ENCODE results near the gene PPDPF.
"Not testable (repeated sequence)": the region's sequence is repeated elsewhere in the genome, so short reads cannot be mapped to it uniquely, and the experiment has no call there.

PPDPF gene, protein sequence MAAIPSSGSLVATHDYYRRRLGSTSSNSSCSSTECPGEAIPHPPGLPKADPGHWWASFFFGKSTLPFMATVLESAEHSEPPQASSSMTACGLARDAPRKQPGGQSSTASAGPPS

DNA sequence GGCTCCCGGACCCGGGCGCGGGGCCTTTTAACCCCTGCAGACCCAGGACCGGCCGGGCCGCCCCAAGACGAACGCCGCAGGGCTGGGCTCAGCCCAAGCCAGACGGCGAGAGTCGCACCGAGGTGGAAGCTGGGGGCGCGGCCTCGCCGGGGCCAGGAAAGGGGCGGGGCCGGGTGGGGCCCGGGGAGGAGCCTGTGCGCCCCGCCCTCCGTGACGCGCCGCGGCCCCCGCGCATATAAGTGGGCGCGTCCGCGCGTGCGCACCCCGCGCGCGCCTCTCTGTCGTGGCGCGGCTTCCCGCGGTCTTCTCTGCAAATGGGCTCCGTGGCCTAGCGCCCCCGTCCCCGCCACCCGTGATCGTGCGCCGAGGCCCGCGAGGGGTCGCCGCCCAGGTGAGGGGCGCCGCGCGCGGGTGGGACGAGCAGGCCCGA lies at the start of gene PPDPF:
PPDPF (plus strand) TSS at position 262 of the 430 bp plus-strand sequence. CDS start 544 bp downstream, outside the sequence.
- peak; percentile 86 for DNase-seq

DNA sequence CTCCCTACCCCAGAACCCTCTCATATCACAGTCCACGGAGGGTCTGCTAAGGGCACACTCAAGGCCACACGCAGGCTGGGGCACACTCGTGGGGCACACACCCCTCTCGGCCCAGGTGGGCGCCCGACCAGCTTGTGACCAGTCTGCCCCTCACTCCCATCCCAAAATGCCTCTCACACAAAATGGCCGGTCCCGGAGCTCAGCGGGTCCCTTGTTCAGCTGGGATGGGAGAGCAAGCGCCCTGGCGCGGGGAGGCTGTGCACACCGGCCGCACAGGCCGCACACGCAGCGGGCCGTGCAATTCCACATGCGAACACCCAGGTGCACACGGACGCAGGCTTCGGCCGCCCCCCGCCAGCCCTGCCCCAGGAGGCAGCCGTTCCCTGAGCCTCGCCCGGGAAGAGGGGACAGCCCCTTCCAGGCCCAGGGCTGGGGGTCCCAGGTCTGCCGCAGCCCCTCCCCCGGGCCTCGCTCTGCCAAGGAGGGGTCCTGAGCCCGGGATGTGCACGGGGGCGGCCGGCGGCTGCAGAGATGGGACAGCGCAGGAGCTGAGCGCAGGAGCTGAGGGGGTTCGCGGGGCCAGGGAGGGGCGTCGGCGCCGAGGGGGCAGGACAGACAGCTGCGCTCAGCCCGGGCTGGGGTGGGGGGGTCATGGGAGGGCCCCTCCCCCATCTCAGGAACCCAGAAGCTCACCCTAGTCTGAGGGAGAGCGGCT lies 49.4 kb upstream of the PPDPF start:
- DNase-seq, result no peak

DNA sequence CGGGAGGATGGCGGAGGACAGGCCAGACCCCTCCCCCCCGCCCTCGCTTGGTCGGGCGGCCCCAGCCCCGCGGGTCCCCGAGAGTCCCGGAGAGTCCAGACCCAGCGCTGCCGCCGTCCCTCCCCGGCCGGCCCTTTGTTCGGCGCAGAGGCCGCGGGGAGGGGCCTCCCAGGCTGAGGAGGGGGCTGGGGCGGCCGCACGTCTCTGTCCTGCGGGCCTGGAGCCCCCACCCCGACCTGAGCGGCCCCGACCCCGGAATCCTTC lies 48.9 kb upstream of the PPDPF start:
- DNase-seq, result no peak

DNA sequence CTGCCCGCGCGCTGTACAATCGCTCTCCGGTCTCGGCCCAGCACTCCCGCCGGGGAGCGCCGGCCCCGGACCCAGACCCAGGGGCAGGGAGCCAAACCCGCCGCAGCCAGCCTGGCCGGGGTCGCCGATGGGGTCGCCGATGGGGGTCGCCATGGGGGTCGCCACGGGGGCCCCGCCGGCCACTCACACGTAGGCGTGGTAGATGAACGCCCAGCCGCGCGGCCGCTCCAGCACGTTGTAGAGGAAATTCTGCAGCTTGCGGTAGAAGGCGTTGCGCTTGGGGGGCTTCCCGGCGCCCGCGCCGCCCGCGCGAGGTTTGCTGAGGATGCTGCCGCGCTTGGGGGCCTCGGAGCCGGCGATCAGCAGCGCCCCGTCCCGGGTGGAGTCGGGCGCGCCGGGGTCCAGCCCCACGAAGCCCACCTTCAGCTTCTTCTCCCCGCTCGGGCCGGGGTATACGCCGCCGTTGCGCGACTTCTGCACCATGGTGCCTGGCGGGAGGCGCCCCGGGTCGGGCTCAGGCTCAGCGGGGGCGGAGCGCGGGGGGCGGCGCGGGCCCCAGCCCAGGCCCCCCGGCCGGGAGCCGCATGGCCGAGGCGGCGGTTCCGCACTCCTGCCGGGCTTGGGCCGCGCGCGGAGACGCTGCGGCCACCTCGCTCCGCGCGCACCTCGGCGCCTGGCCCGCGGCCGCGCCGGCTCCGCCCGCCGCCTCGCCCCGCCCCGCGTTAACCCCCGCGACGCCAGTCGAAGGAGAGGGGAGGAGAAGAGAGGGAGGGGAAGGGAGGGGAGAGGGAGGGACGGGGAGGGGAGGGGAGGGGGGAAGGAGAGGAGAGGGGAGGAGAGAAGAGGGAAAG lies 48.4 kb upstream of the PPDPF start, which contains the start of gene KCNQ2:
KCNQ2 (minus strand) TSS at position 675 of the 851 bp plus-strand sequence; CDS start at position 483, 192 bp downstream.
- DNase-seq, result no peak

DNA sequence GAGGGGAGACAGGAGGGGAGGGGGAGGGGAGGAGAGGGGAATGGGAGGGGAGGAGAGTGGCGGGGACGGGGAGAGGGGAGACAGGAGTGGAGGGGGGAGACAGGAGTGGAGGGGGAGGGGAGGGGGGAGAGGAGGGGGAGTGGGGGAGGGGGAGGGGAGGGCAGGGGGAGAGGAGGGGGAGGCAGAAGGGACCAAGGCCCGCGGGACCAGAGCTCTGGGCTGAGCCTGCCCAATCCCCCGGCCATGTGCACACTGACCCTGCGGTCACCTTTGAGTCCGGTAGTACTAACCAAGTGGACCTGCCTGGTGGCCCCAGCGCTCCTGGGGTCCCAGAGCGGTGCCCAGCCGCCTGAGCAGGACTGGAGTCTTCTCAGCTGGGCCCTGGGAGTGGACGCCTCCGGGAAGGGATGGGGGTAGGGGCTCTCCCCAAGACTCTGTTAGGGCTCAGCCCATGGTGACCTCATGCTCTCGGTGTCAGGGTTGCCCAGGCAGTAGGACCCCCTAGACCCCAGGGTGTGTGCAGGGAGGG lies 47.6 kb upstream of the PPDPF start:
- no peak for DNase-seq

DNA sequence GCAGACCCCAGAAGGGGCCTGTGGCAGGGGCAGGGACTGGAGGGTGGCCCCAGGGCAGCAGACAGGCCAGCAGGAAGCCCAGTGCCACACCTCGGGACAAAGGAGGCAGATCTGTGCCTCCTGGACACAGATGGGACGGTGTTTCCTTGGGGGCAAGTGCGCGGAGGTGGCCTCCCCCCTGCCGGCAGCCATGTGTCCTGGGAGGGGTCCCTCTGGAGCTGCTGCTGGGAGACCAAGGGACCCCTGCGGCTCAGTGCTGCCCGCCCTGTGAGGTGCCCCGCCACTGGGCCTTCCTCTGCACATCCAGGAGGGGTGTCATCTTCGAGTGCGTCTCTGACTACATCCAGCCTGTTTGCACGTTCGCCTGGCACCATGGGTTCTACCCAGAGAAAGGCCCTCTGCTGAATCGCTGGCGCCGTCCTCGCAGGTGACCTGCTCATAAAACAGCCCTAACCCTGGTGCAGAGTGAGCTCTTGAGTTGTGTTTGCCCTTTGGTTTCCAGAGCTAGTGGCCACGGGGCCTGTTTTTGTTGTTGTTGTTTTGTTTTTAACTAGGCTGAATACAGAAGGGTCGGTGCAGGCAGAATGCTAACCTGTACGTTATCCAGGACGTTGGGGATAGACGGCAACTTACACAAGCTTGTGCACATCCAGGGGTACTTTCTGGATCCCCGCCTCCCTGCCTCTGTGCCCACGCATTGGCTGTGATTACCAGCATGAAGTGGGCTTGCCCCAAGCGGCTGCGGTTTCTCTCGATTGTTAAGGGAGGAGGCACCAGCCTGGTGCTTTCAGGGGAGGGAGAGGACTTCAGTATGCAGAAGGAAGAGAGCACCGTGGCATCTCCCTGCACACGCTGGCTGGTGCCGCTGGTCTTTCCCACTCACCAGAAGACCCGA lies 46.8 kb upstream of the PPDPF start:
- no peak for DNase-seq

DNA sequence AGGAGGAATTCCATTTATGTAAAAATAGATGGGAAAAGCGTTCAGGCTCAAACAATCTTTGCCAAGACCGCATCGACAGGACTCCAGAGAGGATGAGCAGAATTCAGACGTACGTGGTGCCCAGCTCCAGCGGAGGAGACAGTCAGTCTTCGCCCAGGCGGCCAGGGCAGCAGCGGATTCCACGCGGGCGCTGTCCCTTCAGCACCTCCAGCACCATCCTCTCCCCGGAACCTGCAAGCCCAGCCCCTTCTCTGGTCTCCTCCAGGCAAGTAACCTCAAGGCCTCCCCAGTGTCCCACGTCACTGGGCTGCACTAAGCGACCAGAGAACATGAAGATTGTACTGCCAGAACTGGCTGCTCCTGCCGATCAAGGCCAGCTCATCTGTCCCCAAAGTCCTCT lies 45.4 kb upstream of the PPDPF start:
- no peak for DNase-seq

DNA sequence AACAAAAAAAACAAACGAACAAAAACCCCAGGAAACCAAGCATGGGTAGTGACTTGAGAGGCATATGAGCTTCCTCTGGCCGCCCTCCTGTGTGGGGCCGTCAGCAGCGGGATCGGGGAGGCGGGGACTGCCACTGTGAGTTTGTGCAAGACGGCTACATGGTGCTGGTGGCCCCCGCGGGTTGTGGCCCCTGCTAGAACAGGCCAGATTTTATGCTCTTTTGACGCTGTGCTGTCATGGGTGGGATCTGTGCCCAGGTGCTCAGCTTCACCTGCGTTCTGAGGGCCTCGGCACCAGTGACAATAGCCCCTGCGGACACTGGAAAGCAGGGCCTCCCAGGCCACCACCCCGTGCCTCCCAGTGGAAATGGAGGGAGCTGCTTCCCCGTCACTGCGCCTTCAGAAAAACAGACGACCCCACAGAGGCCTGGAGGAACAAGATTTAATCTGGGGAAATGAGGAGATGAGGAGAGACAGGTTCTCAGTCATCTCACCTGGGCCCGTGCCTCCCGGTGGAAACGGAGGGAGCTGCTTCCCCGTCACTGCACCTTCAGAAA lies 43.4 kb upstream of the PPDPF start:
- DNase-seq, result no peak

DNA sequence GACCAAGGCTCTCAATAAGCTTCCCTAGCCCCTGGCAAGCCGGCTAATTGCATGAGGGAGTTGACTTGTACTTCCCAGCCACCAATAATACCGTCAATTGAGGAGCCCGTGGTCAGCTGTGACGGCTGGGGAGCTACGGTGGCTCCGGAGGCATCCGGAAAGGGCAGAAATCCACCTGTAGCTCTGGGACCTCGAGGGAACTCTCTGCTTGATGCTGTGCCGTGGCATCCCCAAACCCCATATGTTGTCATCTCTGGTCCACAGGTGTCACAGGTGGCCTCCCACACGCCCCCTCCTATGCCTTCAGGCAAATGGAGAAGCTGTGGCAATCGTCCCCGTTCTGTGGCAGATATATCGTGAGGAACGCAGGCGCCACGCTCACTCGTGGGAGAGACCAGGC lies 42.6 kb upstream of the PPDPF start:
- no peak for DNase-seq

DNA sequence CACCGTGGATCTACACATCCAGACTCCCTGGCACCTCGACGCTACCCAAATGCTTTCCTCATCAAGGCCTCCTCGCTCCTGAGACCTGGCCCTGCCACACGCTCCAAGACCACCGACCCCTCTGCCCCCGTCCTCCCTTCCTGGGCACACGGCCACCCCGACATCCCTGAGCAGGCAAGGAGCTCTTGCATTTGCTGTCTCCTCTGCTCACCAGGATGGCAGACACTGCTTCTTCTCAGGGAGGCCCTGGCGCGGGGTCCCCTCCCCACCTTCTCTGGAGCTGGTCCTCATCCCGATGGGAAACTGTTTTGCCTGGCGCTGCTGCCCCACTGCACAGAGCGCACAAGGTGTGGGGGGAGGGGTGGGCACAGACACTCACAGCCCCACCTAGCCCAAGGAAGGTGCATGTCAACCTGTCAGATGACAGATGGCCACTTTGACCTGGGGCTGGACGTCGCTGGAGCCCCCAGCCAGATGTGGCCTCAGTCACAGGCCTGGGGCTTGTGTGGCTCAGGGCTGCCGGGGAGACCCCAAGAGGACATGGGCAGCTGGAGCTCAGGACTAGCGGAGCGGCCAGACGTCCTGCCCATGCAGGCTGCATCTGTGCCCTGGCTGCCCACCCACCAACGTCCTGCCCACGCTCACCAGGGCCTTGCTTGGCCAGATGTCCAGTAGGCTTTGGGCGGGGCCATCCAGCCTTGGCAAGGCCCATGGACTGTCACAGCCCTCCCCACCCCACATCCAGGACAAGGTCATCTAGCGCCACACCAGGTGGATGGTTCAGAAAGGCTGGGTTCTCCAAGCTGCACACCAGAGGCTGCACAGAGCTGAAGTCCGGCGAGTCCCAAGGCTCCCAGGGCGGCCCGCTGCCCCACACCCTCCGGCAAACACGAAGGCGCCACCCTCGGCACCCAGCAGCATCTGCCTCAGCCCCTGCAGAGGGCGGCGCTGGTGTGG lies 41.9 kb upstream of the PPDPF start:
- no peak for DNase-seq

DNA sequence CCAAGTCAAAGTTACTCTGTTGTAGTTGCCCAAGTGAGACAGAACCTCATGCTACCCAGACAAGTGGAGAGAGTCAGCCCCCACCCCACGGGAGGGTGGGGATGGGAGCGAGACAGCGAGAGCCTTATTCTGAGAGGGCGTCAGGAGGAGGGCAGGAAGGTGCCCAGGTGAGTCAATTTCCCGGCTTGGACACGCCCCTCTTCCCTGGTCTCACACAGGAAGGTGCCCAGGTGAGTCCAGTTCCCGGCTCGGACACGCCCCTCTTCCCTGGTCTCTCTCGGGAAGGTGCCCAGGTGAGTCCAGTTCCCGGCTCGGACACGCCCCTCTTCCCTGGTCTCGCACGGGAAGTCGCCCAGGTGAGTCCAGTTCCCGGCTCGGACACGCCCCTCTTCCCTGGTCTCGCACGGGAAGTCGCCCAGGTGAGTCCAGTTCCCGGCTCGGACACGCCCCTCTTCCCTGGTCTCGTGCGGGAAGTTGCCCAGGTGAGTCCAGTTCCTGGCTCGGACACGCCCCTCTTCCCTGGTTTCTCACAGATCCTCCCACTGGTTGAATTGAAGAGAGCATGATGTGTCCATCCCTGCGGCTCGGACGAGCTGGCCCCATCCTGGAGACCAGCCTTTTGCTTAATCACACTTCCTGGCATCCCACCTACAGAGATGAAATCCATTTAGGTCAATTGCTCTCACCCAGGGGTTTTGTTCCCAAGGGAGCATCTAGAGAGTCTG lies 40.7 kb upstream of the PPDPF start:
- not testable (repeated sequence) for DNase-seq

DNA sequence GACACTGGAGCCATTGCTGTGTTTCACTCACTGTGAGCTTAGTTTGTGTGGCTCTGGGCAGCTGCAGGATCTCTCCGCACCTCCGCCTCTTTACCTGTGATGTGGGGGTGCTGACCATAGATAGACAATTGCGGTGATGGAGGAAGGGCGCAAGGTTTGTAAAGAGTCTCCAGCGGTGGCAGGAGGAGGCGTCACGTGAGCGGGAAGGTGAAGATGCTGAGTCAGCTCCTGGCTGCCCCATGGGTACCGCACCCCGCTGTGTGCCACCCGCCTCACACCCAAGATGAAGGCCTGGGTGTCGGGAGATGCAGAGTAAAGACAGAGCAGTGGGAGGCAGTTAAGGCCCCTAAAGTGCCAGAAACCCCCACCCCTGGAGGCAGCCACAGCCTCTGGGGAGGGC lies 39.1 kb upstream of the PPDPF start:
- DNase-seq, result no peak

DNA sequence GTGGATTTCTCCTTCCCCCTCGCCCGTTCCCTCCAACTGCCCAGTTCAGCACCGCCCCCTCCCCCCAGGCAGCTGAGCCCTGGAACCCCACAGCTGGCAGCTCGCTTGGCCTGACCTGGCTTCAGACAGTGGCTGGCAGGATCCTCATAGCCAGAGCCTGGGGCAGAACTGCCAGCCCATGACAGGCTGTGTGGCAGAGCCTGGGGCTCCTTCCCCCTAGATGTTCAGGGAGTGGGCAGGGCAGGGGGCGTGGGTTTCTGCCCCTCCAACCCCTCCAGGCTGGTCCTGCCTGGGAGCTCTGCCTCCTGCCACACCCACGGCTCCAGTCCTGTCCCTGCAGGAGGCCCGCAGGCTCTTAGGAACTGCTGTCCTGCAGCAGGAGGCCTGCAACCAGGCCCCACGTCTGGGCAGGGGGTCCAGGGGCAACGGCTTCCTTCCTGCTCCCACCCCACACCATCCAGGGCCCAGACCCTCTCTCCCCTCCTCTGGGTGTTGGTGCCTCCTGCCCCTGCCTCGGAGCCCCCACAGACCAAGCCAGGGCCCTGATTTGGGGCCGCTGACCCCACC lies 38.5 kb upstream of the PPDPF start:
- no peak for DNase-seq

DNA sequence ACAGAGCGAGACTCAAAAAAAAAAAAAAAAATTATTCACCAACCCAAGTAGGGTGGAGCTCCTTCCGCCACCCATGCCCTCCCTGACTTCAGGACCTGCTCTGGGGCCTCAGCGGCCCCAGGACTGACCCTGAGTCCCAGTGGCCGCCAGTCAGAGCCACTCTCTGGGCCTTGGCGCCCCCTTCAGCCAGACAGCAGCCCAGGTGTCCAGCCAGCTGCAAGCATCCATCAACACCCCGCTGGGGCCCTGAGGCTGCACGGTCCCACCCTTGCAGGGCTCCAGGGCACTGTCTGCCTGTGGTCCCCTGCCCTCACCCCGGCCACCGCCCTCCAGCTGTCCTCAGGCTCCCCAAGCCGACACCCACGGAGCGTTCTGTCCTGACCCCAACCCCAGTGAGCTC lies 36.7 kb upstream of the PPDPF start:
- DNase-seq, result no peak

DNA sequence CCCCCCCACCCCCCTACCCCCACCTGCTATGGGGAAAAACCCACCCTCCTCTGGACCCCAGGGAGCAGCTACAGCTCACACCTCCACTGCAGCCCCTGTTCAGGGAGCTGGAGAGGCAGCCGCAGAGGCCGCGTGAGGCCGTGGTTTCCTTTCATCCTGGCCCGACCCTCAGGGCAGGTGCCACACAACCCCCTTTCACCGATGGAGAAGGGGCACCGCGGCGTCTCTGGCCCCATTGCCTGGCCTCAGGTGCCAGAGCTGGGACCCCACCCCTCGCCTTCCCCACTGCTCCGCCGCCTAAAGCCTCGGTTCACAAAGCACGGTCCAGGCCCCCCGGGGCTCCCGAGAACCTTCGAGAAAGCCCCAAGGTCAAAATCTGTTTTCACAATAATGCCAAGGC lies 36.3 kb upstream of the PPDPF start:
- no peak for DNase-seq

DNA sequence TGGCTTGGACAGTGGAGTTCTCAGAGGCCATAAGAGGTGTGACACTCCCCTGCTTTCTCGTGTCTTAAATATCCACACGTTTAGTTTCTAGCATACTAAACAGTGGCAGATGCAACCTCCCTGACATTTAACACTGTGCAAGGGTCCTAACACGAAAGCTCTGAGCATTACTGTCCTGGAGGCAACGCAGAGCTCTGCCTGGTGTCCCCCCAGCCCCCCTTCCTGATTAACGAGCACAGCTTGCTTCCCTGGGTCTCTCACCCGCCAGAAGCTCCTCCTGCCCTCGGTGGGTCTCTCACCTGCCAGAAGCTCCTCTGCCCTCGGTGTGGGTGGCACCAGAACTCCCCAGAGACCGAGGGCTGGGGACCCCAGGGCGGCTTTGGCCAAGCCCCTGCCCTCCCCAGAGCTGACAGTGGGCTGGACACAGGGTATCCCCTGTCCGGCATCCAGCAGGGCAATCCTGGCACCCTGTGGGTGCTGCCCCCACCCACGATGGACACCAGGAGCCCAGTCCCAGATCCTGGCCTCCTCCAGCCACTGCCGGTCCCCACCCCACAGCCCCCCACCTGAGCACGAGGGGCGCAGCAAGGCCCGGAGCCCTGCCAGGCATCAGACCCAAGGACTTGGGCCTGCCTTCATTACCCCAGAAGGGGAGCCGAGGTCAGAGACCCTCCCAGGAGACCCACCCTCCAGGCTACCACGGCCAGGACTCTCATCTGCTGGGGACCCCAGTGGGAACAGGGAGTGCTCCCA lies 35.7 kb upstream of the PPDPF start:
- DNase-seq, result no peak

DNA sequence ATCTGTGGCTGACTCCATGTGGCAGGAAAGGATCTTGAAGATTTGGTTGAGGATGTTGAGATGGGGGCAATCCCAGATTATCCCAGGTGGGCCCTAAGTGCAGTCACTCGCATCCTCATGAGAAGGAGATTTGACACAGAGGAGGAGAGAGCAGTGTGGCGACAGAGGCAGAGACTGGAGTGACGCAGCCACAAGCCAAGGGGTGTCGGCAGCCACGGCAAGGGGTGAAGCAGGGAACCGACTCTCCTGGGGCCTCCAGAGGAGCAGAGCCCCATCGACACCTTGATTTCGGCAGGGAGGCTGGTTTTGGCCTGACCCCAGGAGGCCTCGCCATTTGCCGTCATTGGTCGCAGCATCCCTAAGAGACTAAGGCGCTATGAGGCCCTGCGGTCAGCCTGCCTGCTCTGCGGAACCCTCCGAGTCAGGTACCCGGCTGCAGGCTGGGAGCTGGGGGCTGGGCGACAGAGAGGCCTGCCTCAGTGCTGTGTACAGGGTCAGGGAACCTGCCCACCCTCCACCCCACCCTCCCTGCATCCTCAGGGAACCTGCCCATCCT lies 34.2 kb upstream of the PPDPF start:
- no peak for DNase-seq

DNA sequence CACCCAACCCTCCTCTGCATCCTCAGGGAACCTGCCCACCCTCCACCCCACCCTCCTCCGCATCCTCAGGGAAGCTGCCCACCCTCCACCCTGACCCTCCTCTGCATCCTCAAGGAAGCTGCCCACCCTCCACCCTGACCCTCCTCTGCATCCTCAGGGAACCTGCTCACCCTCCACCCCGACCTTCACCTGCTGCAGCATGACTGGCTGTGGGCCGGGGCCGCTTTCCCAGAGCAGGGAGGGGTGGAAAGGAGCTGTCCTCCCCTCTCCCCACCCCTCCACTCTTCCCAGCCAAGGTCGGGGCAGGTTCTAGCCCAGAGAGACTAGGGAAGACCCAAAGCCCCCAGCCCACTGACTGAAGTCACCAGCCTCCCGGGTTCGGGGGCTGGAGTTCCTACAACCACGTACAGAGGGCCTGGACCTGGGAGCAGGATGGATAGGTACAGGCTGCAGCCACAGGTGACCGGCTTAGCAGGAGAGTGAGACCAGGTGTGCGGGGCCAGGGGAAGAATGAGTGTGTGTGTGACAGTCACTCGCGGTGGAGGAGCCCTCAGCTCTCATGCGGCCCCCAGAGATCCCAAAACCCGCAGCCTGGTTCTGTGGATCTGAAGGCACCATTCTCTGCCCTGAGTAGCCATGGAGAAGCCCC lies 33.3 kb upstream of the PPDPF start:
- DNase-seq, result no peak

All from midbrain (tissue), 1 donor.